HepG2 (cell line): ENCODE results near the gene SELENOS.

Experiments used
- FOXA3 ChIP-seq: IDR thresholded peaks from 2 replicates; pipeline ENCODE4 v1.6.1; 2016; ENCODE audit warnings: missing genetic modification reagents, missing compliant biosample characterization
- FOXK1 ChIP-seq: sonication (generic); formaldehyde crosslinking; IDR thresholded peaks from 2 replicates; pipeline ENCODE4 v1.4.0; 2020; ENCODE audit warnings: low read depth, missing genetic modification reagents, borderline replicate concordance
- HOXA9 ChIP-seq: sonication (generic); formaldehyde crosslinking; IDR thresholded peaks from 2 replicates; pipeline ENCODE4 v1.8.1; 2022; ENCODE audit warnings: missing genetic modification reagents, mild to moderate bottlenecking, moderate library complexity, borderline replicate concordance
- NR2F1 ChIP-seq, 2 experiments: fragments of 450-650 bp in 1 of 2; formaldehyde crosslinking in 1 of 2; IDR thresholded peaks; 2 replicates each; pipeline versions ENCODE4 v1.5.0 to v1.6.1; 2016 to 2020; ENCODE audit warnings: mild to moderate bottlenecking in 1 of 2, missing compliant biosample characterization in 1 of 2, missing genetic modification reagents in 1 of 2, moderate library complexity in 1 of 2
- POLR2AphosphoS5 ChIP-seq: IDR thresholded peaks from 2 replicates; pipeline ENCODE4 v1.6.1; 2012; ENCODE audit warnings: low read depth, low read length
- TSC22D2 ChIP-seq: sonication (generic); formaldehyde crosslinking; IDR thresholded peaks from 2 replicates; pipeline ENCODE4 v1.5.1; 2020; ENCODE audit warnings: missing genetic modification reagents, mild to moderate bottlenecking, borderline replicate concordance
- ZBTB21 ChIP-seq: sonication (generic); formaldehyde crosslinking; IDR thresholded peaks from 2 replicates; pipeline ENCODE4 v1.4.0; 2020; ENCODE audit warnings: missing genetic modification reagents
- TF ChIP-seq, protein P1 (sequence below): sonication (generic); formaldehyde crosslinking; IDR thresholded peaks from 2 replicates; pipeline ENCODE4 v1.4.0; 2020; ENCODE audit warnings: missing genetic modification reagents
- TF ChIP-seq, protein P2 (sequence below): sonication (generic); formaldehyde crosslinking; IDR thresholded peaks from 2 replicates; pipeline ENCODE4 v1.5.0; 2020; ENCODE audit warnings: mild to moderate bottlenecking, missing genetic modification reagents, moderate library complexity
- TF ChIP-seq, protein P3 (sequence below), 2 experiments: IDR thresholded peaks; 2 replicates each; pipeline ENCODE4 v1.6.1; 2011 to 2012; ENCODE audit warnings: low read length in 2 of 2, borderline replicate concordance in 1 of 2, low read depth in 1 of 2, mild to moderate bottlenecking in 1 of 2, moderate library complexity in 1 of 2

DNA sequence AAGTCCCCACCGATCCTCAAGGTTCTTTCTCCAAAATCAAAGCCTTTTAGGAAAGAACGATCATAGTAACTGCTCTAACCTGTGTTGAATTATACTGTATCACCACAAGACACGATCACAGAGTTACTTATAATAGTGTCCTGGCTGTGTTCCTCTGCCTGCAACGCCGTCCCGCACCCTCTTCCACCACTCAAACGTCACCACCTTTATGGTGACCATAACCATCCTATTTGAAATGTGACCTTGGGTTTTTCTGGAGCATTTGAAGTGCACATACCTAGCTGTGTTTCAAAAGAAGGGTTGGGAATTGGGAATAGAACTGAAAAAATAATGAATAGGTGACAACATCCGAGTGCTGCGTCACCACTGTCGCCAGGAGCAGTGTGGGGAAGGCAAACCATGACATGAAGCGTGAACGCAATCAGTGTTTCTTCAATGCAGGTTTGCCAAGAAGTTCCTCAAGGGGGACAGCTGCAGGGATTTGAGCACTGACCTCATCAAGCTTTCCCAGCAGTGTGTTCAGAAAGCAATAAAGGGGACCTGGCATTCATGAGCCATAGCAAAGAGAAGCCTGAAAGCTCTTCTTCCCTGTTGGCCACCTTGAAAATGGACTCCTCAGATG, 769 bp upstream of the SELENOS start:
- TF ChIP-seq, protein P1, sequence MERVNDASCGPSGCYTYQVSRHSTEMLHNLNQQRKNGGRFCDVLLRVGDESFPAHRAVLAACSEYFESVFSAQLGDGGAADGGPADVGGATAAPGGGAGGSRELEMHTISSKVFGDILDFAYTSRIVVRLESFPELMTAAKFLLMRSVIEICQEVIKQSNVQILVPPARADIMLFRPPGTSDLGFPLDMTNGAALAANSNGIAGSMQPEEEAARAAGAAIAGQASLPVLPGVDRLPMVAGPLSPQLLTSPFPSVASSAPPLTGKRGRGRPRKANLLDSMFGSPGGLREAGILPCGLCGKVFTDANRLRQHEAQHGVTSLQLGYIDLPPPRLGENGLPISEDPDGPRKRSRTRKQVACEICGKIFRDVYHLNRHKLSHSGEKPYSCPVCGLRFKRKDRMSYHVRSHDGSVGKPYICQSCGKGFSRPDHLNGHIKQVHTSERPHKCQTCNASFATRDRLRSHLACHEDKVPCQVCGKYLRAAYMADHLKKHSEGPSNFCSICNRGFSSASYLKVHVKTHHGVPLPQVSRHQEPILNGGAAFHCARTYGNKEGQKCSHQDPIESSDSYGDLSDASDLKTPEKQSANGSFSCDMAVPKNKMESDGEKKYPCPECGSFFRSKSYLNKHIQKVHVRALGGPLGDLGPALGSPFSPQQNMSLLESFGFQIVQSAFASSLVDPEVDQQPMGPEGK (CRISPR knock-in tag): no peak
- no peak for TF ChIP-seq TSC22D2 (CRISPR knock-in tag)
- TF ChIP-seq POLR2AphosphoS5: no peak
- TF ChIP-seq, protein P2, sequence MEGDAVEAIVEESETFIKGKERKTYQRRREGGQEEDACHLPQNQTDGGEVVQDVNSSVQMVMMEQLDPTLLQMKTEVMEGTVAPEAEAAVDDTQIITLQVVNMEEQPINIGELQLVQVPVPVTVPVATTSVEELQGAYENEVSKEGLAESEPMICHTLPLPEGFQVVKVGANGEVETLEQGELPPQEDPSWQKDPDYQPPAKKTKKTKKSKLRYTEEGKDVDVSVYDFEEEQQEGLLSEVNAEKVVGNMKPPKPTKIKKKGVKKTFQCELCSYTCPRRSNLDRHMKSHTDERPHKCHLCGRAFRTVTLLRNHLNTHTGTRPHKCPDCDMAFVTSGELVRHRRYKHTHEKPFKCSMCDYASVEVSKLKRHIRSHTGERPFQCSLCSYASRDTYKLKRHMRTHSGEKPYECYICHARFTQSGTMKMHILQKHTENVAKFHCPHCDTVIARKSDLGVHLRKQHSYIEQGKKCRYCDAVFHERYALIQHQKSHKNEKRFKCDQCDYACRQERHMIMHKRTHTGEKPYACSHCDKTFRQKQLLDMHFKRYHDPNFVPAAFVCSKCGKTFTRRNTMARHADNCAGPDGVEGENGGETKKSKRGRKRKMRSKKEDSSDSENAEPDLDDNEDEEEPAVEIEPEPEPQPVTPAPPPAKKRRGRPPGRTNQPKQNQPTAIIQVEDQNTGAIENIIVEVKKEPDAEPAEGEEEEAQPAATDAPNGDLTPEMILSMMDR (CRISPR knock-in tag): no peak
- no peak for TF ChIP-seq HOXA9
- no peak for TF ChIP-seq FOXK1 (CRISPR knock-in tag)
- no peak for TF ChIP-seq ZBTB21 (CRISPR knock-in tag)
- TF ChIP-seq NR2F1 (CRISPR knock-in tag; IDR thresholded peaks at IDR 0.05): no peak
- no peak for TF ChIP-seq FOXA3 (CRISPR knock-in tag)
- TF ChIP-seq, protein P3, sequence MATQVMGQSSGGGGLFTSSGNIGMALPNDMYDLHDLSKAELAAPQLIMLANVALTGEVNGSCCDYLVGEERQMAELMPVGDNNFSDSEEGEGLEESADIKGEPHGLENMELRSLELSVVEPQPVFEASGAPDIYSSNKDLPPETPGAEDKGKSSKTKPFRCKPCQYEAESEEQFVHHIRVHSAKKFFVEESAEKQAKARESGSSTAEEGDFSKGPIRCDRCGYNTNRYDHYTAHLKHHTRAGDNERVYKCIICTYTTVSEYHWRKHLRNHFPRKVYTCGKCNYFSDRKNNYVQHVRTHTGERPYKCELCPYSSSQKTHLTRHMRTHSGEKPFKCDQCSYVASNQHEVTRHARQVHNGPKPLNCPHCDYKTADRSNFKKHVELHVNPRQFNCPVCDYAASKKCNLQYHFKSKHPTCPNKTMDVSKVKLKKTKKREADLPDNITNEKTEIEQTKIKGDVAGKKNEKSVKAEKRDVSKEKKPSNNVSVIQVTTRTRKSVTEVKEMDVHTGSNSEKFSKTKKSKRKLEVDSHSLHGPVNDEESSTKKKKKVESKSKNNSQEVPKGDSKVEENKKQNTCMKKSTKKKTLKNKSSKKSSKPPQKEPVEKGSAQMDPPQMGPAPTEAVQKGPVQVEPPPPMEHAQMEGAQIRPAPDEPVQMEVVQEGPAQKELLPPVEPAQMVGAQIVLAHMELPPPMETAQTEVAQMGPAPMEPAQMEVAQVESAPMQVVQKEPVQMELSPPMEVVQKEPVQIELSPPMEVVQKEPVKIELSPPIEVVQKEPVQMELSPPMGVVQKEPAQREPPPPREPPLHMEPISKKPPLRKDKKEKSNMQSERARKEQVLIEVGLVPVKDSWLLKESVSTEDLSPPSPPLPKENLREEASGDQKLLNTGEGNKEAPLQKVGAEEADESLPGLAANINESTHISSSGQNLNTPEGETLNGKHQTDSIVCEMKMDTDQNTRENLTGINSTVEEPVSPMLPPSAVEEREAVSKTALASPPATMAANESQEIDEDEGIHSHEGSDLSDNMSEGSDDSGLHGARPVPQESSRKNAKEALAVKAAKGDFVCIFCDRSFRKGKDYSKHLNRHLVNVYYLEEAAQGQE (IDR thresholded peaks at IDR 0.05; ENCODE audit: borderline replicate concordance in 1 of 2, low read depth in 1 of 2, low read length in 2 of 2): no peak
